Stimulated activated effector memory CD8-positive, alpha-beta T cell treated with anti-CD3 and anti-CD28 coated beads, Interleukin-12 subunit alpha, Interleukin-12 subunit beta, amount 100 ng/mL, for 72 hours (primary cell): ENCODE data around the gene ADAM12.
"Not testable (repeated sequence)": the region's sequence is repeated elsewhere in the genome, so short reads cannot be mapped to it uniquely, and the experiment has no call there.

Experiments
- ATAC-seq: fragments of 150-1000 bp; cut with Tn5 transposase; 2 replicates; pipeline ENCODE4 v1.10.0; 2021
- DNase-seq, 2 donors: peaks; one replicate each; pipeline ENCODE4 v3.0.0; 2021 to 2022; ENCODE audit warnings: low spot score in 2 of 2
- H3K27ac Mint-ChIP-seq: one replicate; pipeline ENCODE4 v1.8.0; 2022; ENCODE audit warnings: mild to moderate bottlenecking, mixed read lengths
- H3K36me3 Mint-ChIP-seq: one replicate; pipeline ENCODE4 v1.8.0; 2022; ENCODE audit warnings: mild to moderate bottlenecking, mixed read lengths
- H3K4me1 Mint-ChIP-seq: one replicate; pipeline ENCODE4 v1.8.0; 2022; ENCODE audit warnings: mixed read lengths
- H3K4me3 Mint-ChIP-seq: one replicate; pipeline ENCODE4 v1.8.0; 2022; ENCODE audit warnings: mild to moderate bottlenecking, mixed read lengths
- H3K9me3 Mint-ChIP-seq: one replicate; pipeline ENCODE4 v1.8.0; 2022; ENCODE audit warnings: mixed read lengths

ADAM12 gene

GRCh38 chr10:126392469-126392868 lies 4.2 kb upstream of the ADAM12 start:
- Mint-ChIP-seq H3K36me3 (peaks cover 6% of the 10 kb centered on the region), H3K27ac (peak overlapping the region; percentile 92), H3K9me3 (peaks cover 6% of the 10 kb centered on the region), H3K4me1 (peaks cover 41% of the 10 kb centered on the region), H3K4me3 (peak overlapping the region; percentile 55)
- DNase-seq (no peak), ATAC-seq (peak; percentile 74)

- H3K9me3 Mint-ChIP-seq, result peaks cover 6% of the 10 kb centered on the region
- DNase-seq (no peak), ATAC-seq (peak; percentile 83)
- H3K4me3 Mint-ChIP-seq, result peak overlapping the region; percentile 55
- H3K27ac Mint-ChIP-seq, result peak overlapping the region; percentile 92
- H3K4me1 Mint-ChIP-seq, result peaks cover 45% of the 10 kb centered on the region
- peaks cover 10% of the 10 kb centered on the region for H3K36me3 Mint-ChIP-seq
Measured at GRCh38 chr10:126392068-126392467, 3.8 kb upstream of the ADAM12 start.

GRCh38 chr10:126391192-126391885 lies 3.1 kb upstream of the ADAM12 start:
- H3K4me1 Mint-ChIP-seq, result peaks cover 49% of the 10 kb centered on the region
- ATAC-seq (no peak), DNase-seq (no peak)
- peaks cover 6% of the 10 kb centered on the region for H3K9me3 Mint-ChIP-seq
- H3K36me3 Mint-ChIP-seq, result peaks cover 15% of the 10 kb centered on the region
- peak overlapping the region; percentile 92 for H3K27ac Mint-ChIP-seq
- H3K4me3 Mint-ChIP-seq, result peak overlapping the region; percentile 55

- ATAC-seq, result no peak
- Mint-ChIP-seq H3K4me1 (peaks cover 45% of the 10 kb centered on the region), H3K27ac (peak overlapping the region; percentile 92), H3K9me3 (peaks cover 3% of the 10 kb centered on the region), H3K36me3 (peaks cover 15% of the 10 kb centered on the region), H3K4me3 (no peak overlapping the region)
- DNase-seq, result no peak
Measured at GRCh38 chr10:126390324-126390723, 2.0 kb upstream of the ADAM12 start.

GRCh38 chr10:126387041-126387921 lies 996 bp downstream of the ADAM12 start:
- Mint-ChIP-seq H3K4me3 (peak overlapping the region; percentile 87), H3K4me1 (peaks cover 37% of the 10 kb centered on the region), H3K9me3 (no peaks in the 10 kb centered on the region), H3K27ac (peak overlapping the region; percentile 93), H3K36me3 (peaks cover 21% of the 10 kb centered on the region)
- DNase-seq (peak in 1 of 2 donors; percentile 39), ATAC-seq (peak; percentile 61)

- Mint-ChIP-seq H3K9me3 (no peaks in the 10 kb centered on the region), H3K27ac (no peak overlapping the region), H3K4me3 (no peak overlapping the region), H3K36me3 (peaks cover 22% of the 10 kb centered on the region), H3K4me1 (peaks cover 15% of the 10 kb centered on the region)
- DNase-seq (no peak), ATAC-seq (no peak)
Measured at GRCh38 chr10:126384269-126384873, 3.9 kb downstream of the ADAM12 start.

GRCh38 chr10:126380352-126381076 lies 7.8 kb downstream of the ADAM12 start:
- Mint-ChIP-seq H3K36me3 (peaks cover 13% of the 10 kb centered on the region), H3K4me3 (peak overlapping the region; percentile 28), H3K27ac (peak overlapping the region; percentile 45), H3K9me3 (no peaks in the 10 kb centered on the region), H3K4me1 (no peaks in the 10 kb centered on the region)
- ATAC-seq, result peak; percentile 51
- DNase-seq, result no peak

- peaks cover 18% of the 10 kb centered on the region for H3K36me3 Mint-ChIP-seq
- not testable (repeated sequence) for H3K9me3 Mint-ChIP-seq, H3K27ac Mint-ChIP-seq, H3K4me1 Mint-ChIP-seq, H3K4me3 Mint-ChIP-seq, DNase-seq, ATAC-seq
Measured at GRCh38 chr10:126379166-126379565, 9.1 kb downstream of the ADAM12 start.

- no peak overlapping the region for H3K27ac Mint-ChIP-seq
- H3K9me3 Mint-ChIP-seq, result peaks cover 6% of the 10 kb centered on the region
- peaks cover 11% of the 10 kb centered on the region for H3K36me3 Mint-ChIP-seq
- DNase-seq (no peak), ATAC-seq (no peak)
- H3K4me3 Mint-ChIP-seq, result no peak overlapping the region
- H3K4me1 Mint-ChIP-seq, result peaks cover 5% of the 10 kb centered on the region
Measured at GRCh38 chr10:126376956-126377355, 11.3 kb downstream of the ADAM12 start.

- peak; percentile 57 for ATAC-seq
- peaks cover 5% of the 10 kb centered on the region for H3K4me1 Mint-ChIP-seq
Measured at GRCh38 chr10:126375926-126376554, 12.2 kb downstream of the ADAM12 start.

GRCh38 chr10:126375299-126375698 lies 13.0 kb downstream of the ADAM12 start:
- H3K9me3 Mint-ChIP-seq, result peaks cover 6% of the 10 kb centered on the region
- no peak overlapping the region for H3K4me3 Mint-ChIP-seq
- ATAC-seq, result no peak
- no peak overlapping the region for H3K27ac Mint-ChIP-seq
- peaks cover 5% of the 10 kb centered on the region for H3K4me1 Mint-ChIP-seq
- DNase-seq, result no peak
- H3K36me3 Mint-ChIP-seq, result peaks cover 7% of the 10 kb centered on the region

More at GRCh38 chr10:126375926-126376554, 12.2 kb downstream of the ADAM12 start:
- DNase-seq, result no peak
- Mint-ChIP-seq H3K36me3 (peaks cover 7% of the 10 kb centered on the region), H3K27ac (no peak overlapping the region), H3K9me3 (peaks cover 6% of the 10 kb centered on the region), H3K4me3 (no peak overlapping the region)

- Mint-ChIP-seq H3K27ac (no peak overlapping the region), H3K4me1 (peaks cover 6% of the 10 kb centered on the region), H3K4me3 (no peak overlapping the region), H3K36me3 (peaks cover 7% of the 10 kb centered on the region), H3K9me3 (peaks cover 6% of the 10 kb centered on the region)
- ATAC-seq (no peak), DNase-seq (no peak)
Measured at GRCh38 chr10:126374435-126374834, 13.8 kb downstream of the ADAM12 start.

- Mint-ChIP-seq H3K9me3 (peaks cover 6% of the 10 kb centered on the region), H3K4me3 (no peak overlapping the region), H3K4me1 (peaks cover 10% of the 10 kb centered on the region), H3K27ac (no peak overlapping the region), H3K36me3 (peaks cover 7% of the 10 kb centered on the region)
- DNase-seq (no peak), ATAC-seq (no peak)
Measured at GRCh38 chr10:126373972-126374371, 14.3 kb downstream of the ADAM12 start.

GRCh38 chr10:126373147-126373546 lies 15.1 kb downstream of the ADAM12 start:
- DNase-seq (no peak), ATAC-seq (no peak)
- Mint-ChIP-seq H3K36me3 (peaks cover 7% of the 10 kb centered on the region), H3K4me3 (no peak overlapping the region), H3K27ac (no peak overlapping the region), H3K4me1 (peaks cover 11% of the 10 kb centered on the region), H3K9me3 (peaks cover 6% of the 10 kb centered on the region)
